Measurements from ENCODE around the gene PPM1H.
"Not testable (repeated sequence)": the region's sequence is repeated elsewhere in the genome, so short reads cannot be mapped to it uniquely, and the experiment has no call there.

Gene PPM1H, protein sequence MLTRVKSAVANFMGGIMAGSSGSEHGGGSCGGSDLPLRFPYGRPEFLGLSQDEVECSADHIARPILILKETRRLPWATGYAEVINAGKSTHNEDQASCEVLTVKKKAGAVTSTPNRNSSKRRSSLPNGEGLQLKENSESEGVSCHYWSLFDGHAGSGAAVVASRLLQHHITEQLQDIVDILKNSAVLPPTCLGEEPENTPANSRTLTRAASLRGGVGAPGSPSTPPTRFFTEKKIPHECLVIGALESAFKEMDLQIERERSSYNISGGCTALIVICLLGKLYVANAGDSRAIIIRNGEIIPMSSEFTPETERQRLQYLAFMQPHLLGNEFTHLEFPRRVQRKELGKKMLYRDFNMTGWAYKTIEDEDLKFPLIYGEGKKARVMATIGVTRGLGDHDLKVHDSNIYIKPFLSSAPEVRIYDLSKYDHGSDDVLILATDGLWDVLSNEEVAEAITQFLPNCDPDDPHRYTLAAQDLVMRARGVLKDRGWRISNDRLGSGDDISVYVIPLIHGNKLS

GRCh38 chr12:62934799-62935674 is at the start of gene PPM1H:
TSS of gene PPM1H (minus strand) at chr12:62935150. CDS start at chr12:62934736, 414 bp downstream.
- DNase-seq: peak; percentile 39

DNA sequence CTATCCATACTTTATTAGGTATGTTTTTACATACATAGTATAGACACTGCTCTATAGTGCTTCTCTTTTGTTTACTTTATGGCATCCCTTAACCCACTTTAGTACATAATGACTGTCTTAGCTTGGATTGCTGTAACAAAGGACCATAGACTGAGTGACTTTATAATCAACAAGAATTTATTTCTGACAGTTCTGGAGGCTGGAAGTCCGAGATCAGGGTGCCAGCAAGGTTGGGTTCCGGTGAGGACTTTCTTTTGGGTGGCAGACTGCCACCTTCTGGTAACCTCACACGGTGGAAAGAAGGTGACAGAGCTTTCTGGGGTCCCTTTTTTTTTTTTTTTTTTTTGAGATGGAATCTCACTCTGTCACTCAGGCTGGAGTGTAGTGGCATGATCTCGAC is 48.6 kb upstream of the PPM1H start:
- no peak for DNase-seq

DNA sequence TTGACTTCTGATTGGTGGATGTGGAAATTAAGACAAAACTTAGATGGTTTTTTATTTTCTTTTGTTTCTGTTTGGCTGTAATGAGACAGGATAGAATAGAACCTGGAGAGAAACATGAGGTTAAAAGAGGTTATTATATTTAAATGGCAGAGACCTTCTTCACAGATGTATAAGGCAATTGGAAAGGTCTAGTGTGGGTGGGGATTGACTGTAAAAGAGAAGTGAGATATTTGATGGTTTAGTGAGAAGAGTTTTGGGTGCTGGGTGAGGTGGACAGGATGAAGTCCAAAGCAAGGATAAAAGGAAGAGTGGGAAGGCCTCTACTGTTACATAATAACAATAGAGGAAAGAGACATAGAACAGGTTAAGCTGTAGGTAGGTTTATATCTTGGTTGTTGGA is 43.8 kb upstream of the PPM1H start:
- no peak for DNase-seq

DNA sequence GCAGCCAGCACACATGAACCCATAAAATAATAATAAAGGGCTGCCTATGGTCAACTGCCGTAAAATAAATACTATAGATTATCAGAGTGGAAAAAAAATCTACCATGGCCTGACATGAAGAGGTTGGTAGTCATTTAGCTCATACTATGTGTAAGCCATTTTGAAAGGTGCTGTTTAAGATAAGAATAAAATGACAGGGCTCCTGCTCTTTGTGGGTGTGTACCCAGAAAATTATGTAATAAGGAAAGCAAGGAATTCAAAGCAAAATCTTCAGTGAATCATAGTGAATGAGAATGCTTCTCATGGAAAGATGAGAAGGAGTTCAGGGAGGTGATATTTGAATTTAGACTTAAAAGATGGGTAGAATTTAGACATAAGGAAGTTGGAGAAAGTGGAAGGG is 42.9 kb upstream of the PPM1H start:
- DNase-seq: no peak

- no peak for DNase-seq
Observed at GRCh38 chr12:62977418-62977817, 42.5 kb upstream of the PPM1H start.

DNA sequence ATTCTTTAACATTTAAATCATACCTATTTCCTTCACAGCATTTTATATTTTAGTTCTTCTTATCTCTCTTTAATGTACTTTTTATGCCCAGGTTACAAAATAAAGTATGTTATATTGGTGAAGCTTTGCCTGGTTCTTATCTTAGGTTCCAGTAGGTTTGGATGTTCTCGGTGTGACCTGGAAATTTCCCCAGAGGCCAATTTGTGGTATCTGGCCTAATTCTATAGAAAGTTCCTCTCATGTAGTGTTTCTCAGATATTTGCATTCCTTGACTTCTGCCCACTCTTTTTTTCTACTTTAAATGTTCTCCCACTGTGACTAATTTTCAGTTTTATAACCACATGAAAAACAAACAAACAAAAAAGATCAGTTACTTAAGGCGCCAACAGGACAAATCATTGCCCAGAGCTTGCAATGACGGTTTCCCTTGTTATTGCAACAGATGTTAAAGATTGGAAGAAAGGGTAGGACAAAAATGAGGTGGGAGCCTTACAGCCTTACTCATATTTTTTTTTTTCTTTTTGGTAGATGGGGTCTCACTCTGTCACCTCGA is 41.2 kb upstream of the PPM1H start:
- DNase-seq: no peak

DNA sequence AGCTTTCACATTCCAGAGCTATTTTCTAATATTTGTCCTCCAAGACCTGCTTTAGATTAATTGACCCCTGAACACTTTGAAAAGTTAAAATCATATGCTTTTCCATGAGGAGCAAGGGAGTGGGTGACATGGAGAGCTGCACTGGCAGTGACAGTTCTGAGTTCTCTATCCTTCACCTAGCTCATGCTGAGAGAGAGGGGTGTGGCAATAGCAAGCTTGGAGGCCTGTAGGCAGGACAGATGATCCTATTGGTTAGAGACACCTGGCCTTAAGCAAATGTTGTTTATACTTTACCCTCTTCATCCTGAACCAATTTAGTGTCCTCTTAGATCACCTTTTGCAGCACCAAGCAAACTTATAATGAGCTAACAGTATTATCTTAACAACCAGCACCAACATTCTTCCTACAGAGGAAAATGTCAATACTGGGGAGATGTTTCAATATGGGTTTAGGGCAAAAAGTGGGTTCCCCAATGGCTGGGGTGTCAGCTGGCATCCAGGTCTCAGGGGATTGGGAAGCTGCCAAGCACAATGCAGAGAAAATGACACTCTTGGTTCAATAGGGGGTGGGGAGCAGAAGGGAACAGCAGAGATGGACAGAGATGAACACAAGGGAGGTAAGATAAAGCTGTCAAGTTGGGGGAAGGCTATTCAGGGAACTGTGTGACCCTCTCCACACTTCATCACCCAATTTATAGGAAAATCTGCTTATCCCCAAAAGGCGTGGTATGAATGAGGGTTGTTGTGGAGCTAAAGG is 37.0 kb upstream of the PPM1H start:
- DNase-seq: no peak

GRCh38 chr12:62969695-62970094 is 34.7 kb upstream of the PPM1H start:
- no peak for DNase-seq

GRCh38 chr12:62967701-62968100 is 32.8 kb upstream of the PPM1H start:
- DNase-seq: no peak

DNA sequence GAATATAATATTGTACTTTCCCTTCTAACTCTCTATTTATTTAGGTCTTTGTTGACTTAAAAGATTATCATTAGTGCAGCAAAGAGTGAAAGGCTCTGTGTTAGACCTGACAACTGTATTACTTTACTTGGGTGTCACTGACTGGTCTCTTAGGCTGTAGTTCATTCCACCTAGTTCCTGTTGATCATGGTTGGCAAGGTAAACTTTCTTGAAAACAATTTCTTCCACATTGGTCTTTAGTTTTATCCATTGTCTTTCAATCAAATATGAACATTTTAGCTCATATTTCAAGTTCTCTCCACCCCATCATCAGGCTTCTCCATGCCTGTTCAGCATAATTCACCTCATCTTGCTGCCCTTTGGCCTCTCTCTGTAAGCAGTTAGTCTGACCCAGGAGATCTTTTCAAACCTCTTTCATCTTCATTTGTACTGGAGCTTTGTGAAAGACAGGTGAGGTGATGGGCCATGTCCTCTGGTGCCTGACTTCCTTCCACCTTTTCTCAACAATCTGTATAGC is 32.1 kb upstream of the PPM1H start:
- DNase-seq: no peak

DNA sequence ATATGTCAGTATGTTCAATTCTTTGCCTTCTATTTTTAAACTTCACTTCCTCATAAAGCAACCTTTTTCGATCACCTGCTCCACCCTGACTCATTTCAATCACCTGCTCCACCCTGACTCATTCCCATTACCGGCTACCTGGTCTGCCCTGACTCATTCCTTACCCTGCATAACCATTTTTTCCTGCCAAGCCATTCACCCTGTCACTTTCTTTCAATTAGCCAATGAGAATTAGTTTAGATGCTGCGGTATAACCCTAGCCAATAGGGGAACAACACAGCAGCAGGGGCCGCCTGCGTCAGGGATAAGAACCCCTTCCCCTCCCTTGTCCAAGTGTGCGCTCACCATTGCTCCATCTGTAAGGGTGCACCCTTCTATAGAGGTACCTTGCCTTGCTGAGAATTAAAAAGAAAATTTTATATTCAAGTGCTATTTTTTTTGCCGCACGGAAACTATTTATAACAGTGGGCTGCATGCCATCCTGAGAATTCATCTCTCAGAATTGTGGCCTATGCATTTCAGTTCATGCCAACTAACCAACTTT is 31.6 kb upstream of the PPM1H start:
- not testable (repeated sequence) for DNase-seq

DNA sequence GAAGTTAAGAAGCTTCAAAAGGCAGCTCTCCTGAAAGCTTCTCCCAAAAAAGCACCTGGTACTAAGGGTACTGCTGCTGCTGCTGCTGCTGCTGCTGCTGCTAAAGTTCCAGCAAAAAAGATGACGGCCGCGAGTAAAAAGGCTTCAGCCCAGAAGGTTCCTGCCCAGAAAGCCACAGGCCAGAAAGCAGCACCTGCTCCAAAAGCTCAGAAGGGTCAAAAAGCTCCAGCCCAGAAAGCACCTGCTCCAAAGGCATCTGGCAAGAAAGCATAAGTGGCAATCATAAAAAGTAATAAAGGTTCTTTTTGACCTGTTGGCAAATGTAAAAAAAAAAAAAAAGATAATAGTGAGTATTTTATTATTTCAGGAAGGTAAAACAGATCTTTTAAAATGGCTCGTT is 30.8 kb upstream of the PPM1H start:
- not testable (repeated sequence) for DNase-seq

- DNase-seq: not testable (repeated sequence)
Observed at GRCh38 chr12:62965242-62965641, 30.3 kb upstream of the PPM1H start.

GRCh38 chr12:62963486-62964041 is 28.6 kb upstream of the PPM1H start:
- peak; percentile 8 for DNase-seq

DNA sequence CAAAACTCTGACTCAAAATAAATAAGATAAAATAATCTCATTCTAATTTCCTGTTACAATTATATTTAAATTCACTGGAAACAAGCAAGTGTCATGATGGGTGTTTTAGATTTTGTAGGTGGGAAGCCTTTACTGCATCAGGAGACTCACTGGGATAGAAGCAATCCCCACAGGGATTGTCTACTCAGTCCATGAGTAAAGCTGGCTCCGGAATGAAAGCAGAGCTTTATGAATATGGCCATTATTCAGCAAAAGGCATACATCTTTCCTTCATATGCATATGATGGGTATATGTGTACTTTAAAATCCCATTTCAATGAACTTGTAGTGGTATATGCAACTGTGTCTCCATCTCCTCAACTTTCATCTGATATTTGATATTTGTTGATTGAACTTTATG is 25.4 kb upstream of the PPM1H start:
- no peak for DNase-seq

- no peak for DNase-seq
Observed at GRCh38 chr12:62959745-62960144, 24.8 kb upstream of the PPM1H start.

DNA sequence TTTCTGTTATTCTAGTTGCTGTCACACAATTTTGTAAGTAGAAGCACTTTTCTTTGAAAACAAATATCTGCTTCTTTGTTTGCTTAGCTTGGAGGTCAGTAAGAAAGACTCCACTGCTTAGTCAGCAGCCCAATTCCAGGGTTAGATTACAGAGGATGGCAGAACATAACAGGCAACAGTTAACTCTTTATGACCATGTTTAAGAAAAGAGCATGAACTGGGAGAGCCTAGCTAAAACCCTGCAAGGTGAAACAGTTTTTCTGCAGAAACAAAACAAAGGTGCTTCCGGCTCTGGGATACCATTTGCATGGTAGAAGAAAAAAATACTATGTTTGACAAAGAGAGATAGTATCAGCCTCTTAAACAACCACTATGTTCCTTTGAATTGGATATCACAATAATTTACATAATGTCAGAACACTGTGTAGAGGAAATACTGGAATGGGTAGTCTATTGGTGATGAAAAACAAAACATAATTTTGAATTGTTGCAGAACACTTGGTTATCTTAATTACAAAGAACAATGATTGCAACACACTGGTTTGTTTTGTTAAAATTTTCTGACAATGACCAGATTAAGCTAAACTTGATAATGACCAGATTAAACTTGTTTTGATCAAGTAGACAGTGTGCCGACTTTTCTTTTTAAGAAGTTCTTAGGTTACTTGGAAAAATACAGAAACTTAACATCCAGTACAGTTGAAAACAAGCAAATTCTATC is 22.4 kb upstream of the PPM1H start:
- no peak for DNase-seq

GRCh38 chr12:62955678-62956077 is 20.7 kb upstream of the PPM1H start:
- no peak for DNase-seq

DNA sequence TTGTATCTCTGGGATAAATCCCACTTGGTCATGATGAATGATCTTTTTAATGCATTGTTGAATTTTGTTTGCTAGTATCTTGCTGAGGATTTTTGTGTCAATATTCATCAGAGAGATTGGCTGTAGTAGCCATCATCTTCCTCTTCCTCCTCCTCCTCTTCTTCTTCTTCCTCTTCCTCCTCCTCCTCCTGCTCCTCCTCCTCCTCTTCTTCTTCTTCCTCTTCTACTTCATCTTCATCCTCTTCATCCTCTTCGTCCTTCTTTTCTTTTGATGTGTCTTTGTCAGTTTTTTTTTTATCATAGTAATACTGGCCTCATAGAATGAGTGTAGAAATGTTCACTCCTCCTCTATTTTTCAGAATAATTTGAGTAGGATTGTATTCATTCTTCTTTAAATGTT is 15.4 kb upstream of the PPM1H start:
- no peak for DNase-seq

GRCh38 chr12:62948123-62948522 is 13.2 kb upstream of the PPM1H start:
- DNase-seq: no peak

DNA sequence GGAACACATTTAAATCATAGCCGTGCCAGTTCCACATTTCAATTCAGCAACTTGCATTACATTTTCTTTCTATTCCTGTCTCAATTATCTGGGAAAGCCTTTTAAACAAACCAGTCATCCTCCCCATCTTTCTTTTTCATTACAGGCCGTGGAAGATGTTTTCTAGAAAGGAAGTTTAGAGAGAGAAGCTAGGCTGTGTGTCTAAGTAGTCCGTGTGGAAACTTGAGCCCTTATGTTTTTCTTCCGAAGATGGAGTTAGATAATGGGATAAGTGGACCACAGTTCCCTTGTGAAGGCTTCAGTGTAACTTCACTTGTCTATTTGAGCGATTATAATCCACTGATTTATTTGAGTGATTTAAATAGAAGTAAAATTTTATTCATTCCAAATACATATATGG is 12.4 kb upstream of the PPM1H start:
- DNase-seq: no peak
